Heart left ventricle (tissue), 13 donors: ENCODE data around the gene GOT1.

Source experiments
- POLR2A ChIP-seq, 2 donors: fragments of 450-650 bp; IDR thresholded peaks; one replicate each; pipeline ENCODE4 v1.6.1; 2017; ENCODE audit warnings: antibody characterized with exemption in 2 of 2, mild to moderate bottlenecking in 2 of 2, moderate library complexity in 2 of 2
- TF ChIP-seq, protein P1 (sequence below), 12 donors: fragments of 200-600 bp; sonication (generic) in 4 of 12; IDR thresholded peaks; one replicate each; pipeline versions ENCODE4 v1.5.0 to v1.8.0; 2018 to 2022; ENCODE audit warnings: antibody characterized with exemption in 12 of 12, mild to moderate bottlenecking in 5 of 12
- donor health status: ischemic (EF 13 %, LVEDD 7.1; RV severe dilation, severe dysfunction).
- donor health status: DM: no; HTN: yes; CAD: no.
- donor health status: DM: no; HTN: no; CAD: no.
- donor health status: ischemic (EF 25% LVEDD 6.9; RV normal size, moderate dysfunction).
- donor health status: ischemic (EF 25% LVEDD 5.7; RV mildly dilated, moderate dysfunction).
- donor health status: ischemic (EF 35%, LVEDD 5.7; RV mildly dilated, moderate dysfunction).
- donor health status: nonischemic (EF 11% LVEDD 7.7; RV severe dilation, severe dysfunction).
- donor health status: DM: yes; HTN: yes; CAD: no.
- donor health status: PGD.
- donor health status: ischemic (EF 29% LVEDD 5.4; RV normal size, mild dysfunction).
- donor health status: nonischemic (EF 23%, LVEDD 6.1; RV moderate dilation, normal function).

DNA sequence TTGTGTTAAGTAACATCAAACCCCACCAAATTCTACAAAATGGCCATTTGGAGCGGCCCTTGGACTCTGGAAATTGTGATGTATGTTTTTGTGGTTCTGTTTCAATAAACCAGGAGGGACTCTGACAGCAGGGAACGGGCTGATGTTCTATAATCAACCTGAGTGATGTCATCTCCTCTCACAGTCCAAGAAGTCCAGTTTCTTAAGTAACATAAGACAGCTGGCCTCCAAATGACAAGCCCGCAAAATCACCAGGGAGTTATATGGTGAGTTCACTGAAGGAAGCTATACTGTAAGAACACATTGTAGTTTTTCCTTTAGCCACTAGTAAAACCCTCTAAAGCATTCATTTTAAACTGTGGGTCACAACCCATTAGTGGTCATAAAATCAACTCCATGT is 34.0 kb downstream of the GOT1 start:
- TF ChIP-seq POLR2A (IDR thresholded peaks at IDR 0.05): no peak
- TF ChIP-seq, protein P1, sequence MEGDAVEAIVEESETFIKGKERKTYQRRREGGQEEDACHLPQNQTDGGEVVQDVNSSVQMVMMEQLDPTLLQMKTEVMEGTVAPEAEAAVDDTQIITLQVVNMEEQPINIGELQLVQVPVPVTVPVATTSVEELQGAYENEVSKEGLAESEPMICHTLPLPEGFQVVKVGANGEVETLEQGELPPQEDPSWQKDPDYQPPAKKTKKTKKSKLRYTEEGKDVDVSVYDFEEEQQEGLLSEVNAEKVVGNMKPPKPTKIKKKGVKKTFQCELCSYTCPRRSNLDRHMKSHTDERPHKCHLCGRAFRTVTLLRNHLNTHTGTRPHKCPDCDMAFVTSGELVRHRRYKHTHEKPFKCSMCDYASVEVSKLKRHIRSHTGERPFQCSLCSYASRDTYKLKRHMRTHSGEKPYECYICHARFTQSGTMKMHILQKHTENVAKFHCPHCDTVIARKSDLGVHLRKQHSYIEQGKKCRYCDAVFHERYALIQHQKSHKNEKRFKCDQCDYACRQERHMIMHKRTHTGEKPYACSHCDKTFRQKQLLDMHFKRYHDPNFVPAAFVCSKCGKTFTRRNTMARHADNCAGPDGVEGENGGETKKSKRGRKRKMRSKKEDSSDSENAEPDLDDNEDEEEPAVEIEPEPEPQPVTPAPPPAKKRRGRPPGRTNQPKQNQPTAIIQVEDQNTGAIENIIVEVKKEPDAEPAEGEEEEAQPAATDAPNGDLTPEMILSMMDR (IDR thresholded peaks at IDR 0.05): no peak
